T-cell (primary cell): ENCODE data around the gene SHLD2. TPM values are rescaled to one million over a fixed set of nuclear protein-coding genes. Genes with fewer than 3 reads are reported as not detected.
"Not testable (repeated sequence)": the region's sequence is repeated elsewhere in the genome, so short reads cannot be mapped to it uniquely, and the experiment has no call there.

ENCODE experiments used
- ATAC-seq, 4 experiments: fragments of 200-7000 bp in 3 of 4; fragments of 150-1000 bp in 1 of 4; cut with Tn5 transposase; replicated peaks in 1 of 4; 1 replicate in 3 of 4; 2 replicates in 1 of 4; pipeline ENCODE4 v1.10.0; 2021; ENCODE audit warnings: moderate library complexity in 3 of 4, mild to moderate bottlenecking in 2 of 4, moderate number of reproducible peaks in 1 of 4
- CTCF ChIA-PET, 2 donors: fragments of 300-600 bp; sonication (Branson Sonifier 250); formaldehyde crosslinking; loops; one replicate each; lab custom pipeline; 2022; ENCODE audit warnings: antibody characterized with exemption in 2 of 2; lab: Charles Lee
- POLR2A ChIA-PET, 2 donors: fragments of 300-600 bp; sonication (Branson Sonifier 250); formaldehyde crosslinking; loops; one replicate each; lab custom pipeline; 2022; ENCODE audit warnings: antibody characterized with exemption in 2 of 2; lab: Charles Lee
- DNase-seq, 35 experiments: peaks; one replicate each; pipeline versions ENCODE4 v3.0.0 to v3.0.0-alpha.2; 2013 to 2023
- H3K27ac ChIP-seq: one replicate; pipeline ENCODE4 v1.5.1; 2013; ENCODE audit warnings: low read length
- H3K27me3 ChIP-seq, 2 experiments: replicated peaks in 1 of 2; 1 replicate in 1 of 2; 2 replicates in 1 of 2; pipeline versions ENCODE4 v1.6.1 to v1.7.0; 2013; ENCODE audit warnings: low read length in 1 of 2, mixed read lengths in 1 of 2; ENCODE audit not compliant: control insufficient read depth in 2 of 2, insufficient read depth in 2 of 2; ENCODE audit errors: extremely low read depth in 1 of 2
- H3K36me3 ChIP-seq, 2 donors: 1 replicate in 1 of 2; 2 replicates in 1 of 2; pipeline versions ENCODE4 v1.6.1 to v1.7.0; 2013; ENCODE audit warnings: low read length in 1 of 2; ENCODE audit not compliant: control insufficient read depth in 2 of 2, insufficient read depth in 1 of 2; ENCODE audit errors: extremely low read depth in 1 of 2
- H3K4me1 ChIP-seq, 2 experiments: 1 replicate in 1 of 2; 2 replicates in 1 of 2; pipeline versions ENCODE4 v1.6.1 to v1.7.0; 2013; ENCODE audit warnings: low read length in 2 of 2, mixed read lengths in 1 of 2; ENCODE audit not compliant: insufficient read depth in 2 of 2, control insufficient read depth in 1 of 2; ENCODE audit errors: extremely low read depth in 1 of 2
- H3K4me3 ChIP-seq, 2 donors: 1 replicate in 1 of 2; 2 replicates in 1 of 2; pipeline versions ENCODE4 v1.5.1 to v1.7.0; 2013; ENCODE audit warnings: mild to moderate bottlenecking in 2 of 2, low read length in 1 of 2, moderate library complexity in 1 of 2; ENCODE audit not compliant: control insufficient read depth in 1 of 2; ENCODE audit errors: extremely low read depth in 1 of 2
- H3K9me3 ChIP-seq: 2 replicates; pipeline ENCODE4 v1.7.0; 2013
- H3K27ac Mint-ChIP-seq, 2 donors: one replicate each; pipeline ENCODE4 v1.8.0; 2020 to 2021; ENCODE audit warnings: mild to moderate bottlenecking in 2 of 2, mixed read lengths in 2 of 2
- H3K27me3 Mint-ChIP-seq, 2 donors: one replicate each; pipeline ENCODE4 v1.8.0; 2021 to 2022; ENCODE audit warnings: mixed read lengths in 2 of 2
- H3K36me3 Mint-ChIP-seq: one replicate; pipeline ENCODE4 v1.8.0; 2021; ENCODE audit warnings: mixed read lengths
- H3K4me1 Mint-ChIP-seq, 3 donors: one replicate each; pipeline ENCODE4 v1.8.0; 2020 to 2022; ENCODE audit warnings: mixed read lengths in 3 of 3, mild to moderate bottlenecking in 1 of 3
- H3K4me3 Mint-ChIP-seq, 3 donors: one replicate each; pipeline ENCODE4 v1.8.0; 2020 to 2022; ENCODE audit warnings: mild to moderate bottlenecking in 3 of 3, mixed read lengths in 3 of 3, moderate library complexity in 3 of 3
- H3K9me3 Mint-ChIP-seq, 3 donors: one replicate each; pipeline ENCODE4 v1.8.0; 2020 to 2022; ENCODE audit warnings: mixed read lengths in 3 of 3
- WGBS: methylation state at CpG from one replicate; pipeline ENCODE4 v1.1.5; 2013; ENCODE audit warnings: missing lambda C conversion rate; ENCODE audit not compliant: insufficient coverage; 5-methylcytosine and 5-hydroxymethylcytosine counted together
- total RNA-seq, 35 experiments: library from RNA in 6 of 35; stranded (reverse) in 6 of 35; fragments of 120-200 nt in 1 of 35; gene quantifications; one replicate each; pipeline versions ENCODE4 v1.2.1 to v1.2.4 and lab custom pipeline; 2013 to 2026

SHLD2 gene
- total RNA-seq, 5 donors from 2014 or later (not counting 1 experiment from before 2014, with no cell fraction given): 20.9 to 29.3 (median 22.1) TPM

- H3K4me1 ChIP-seq, H3K9me3 Mint-ChIP-seq, H3K4me3 ChIP-seq, H3K4me3 Mint-ChIP-seq, H3K27me3 Mint-ChIP-seq, H3K9me3 ChIP-seq, ATAC-seq, H3K27ac ChIP-seq, H3K27me3 ChIP-seq, DNase-seq, CTCF ChIA-PET, H3K27ac Mint-ChIP-seq: not testable (repeated sequence)
- peaks cover 0 to 36% of the 10 kb centered on the region in 2 donors for H3K36me3 ChIP-seq
- H3K36me3 Mint-ChIP-seq: peaks cover 51% of the 10 kb centered on the region
- POLR2A ChIA-PET: interaction anchor here in 1 of 2 donors (0.7 kb wide), 1 partner anchor 1220 kb away, joined by 6 read pairs; no protein-coding TSS in a partner anchor
- peaks cover 10 to 22% (median 11%) of the 10 kb centered on the region in 3 donors for H3K4me1 Mint-ChIP-seq
- WGBS: 88% methylated on average over 6 of the region's 8 CpGs
Measured at GRCh38 chr10:87104727-87105126, 9.7 kb downstream of the SHLD2 start.

DNA sequence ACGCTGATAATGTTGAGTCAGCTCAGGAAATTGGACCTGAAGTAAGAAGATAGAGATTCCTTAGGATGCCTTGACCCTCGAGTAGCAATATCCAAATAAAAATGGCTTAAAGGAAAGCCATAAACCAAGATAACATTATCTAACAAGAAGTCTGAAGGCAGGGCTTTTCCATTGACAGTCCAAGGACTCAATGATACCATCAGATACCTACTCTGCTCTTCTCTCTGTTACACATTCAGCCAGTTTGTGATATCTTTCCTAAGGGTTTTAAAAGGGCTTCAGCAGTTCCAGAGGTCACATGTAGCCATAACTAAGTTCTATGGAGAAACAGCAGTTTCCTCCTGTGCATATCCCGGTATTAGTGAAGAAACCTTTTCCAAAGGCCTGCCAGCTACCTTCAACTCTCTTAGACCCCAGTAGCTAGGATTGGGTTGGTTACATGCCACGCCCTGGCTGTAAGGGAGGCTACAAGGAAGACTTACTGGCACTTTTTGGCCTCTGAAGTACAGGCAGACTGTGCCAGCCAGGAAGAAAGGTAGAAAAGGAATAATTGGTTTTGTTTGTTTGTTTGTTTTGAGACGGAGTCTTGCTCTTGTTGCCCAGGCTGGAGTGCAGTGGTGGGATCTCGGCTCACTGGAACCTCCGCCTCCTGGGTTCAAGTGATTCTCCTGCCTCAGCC is 10.6 kb downstream of the SHLD2 start:
- no peaks in the 10 kb centered on the region for H3K9me3 ChIP-seq
- no peak overlapping the region for H3K27ac ChIP-seq
- no peaks in the 10 kb centered on the region for H3K27me3 ChIP-seq
- no peak for ATAC-seq
- peaks cover 0 to 37% of the 10 kb centered on the region in 2 donors for H3K36me3 ChIP-seq
- H3K4me3 ChIP-seq: no peak overlapping the region
- peaks cover 54% of the 10 kb centered on the region for H3K36me3 Mint-ChIP-seq
- no peak overlapping the region for H3K27ac Mint-ChIP-seq
- WGBS: 100% methylated on average over 1 of the region's 7 CpGs
- H3K4me3 Mint-ChIP-seq: no peak overlapping the region
- no peaks in the 10 kb centered on the region for H3K9me3 Mint-ChIP-seq
- no peak for DNase-seq
- peaks cover 9 to 19% (median 11%) of the 10 kb centered on the region in 3 donors for H3K4me1 Mint-ChIP-seq
- H3K27me3 Mint-ChIP-seq: no peaks in the 10 kb centered on the region
- CTCF ChIA-PET: no interaction called here
- no peaks in the 10 kb centered on the region for H3K4me1 ChIP-seq
- POLR2A ChIA-PET: no interaction called here

GRCh38 chr10:87118122-87118521 is 23.1 kb downstream of the SHLD2 start:
- not testable (repeated sequence) for ATAC-seq

GRCh38 chr10:87119029-87119428 is 24.0 kb downstream of the SHLD2 start:
- H3K4me1 ChIP-seq, H3K9me3 ChIP-seq, CTCF ChIA-PET, H3K27ac Mint-ChIP-seq, H3K4me3 ChIP-seq, H3K27me3 Mint-ChIP-seq, H3K36me3 ChIP-seq, POLR2A ChIA-PET, H3K9me3 Mint-ChIP-seq, H3K4me3 Mint-ChIP-seq, ATAC-seq, H3K27ac ChIP-seq, H3K27me3 ChIP-seq, DNase-seq: not testable (repeated sequence)
- H3K36me3 Mint-ChIP-seq: peaks cover 30% of the 10 kb centered on the region
- WGBS: no CpG with 5 or more reads among the region's 1 CpG
- H3K4me1 Mint-ChIP-seq: peaks cover 5 to 17% (median 9%) of the 10 kb centered on the region in 3 donors

More at GRCh38 chr10:87118122-87118521, 23.1 kb downstream of the SHLD2 start:
- H3K9me3 ChIP-seq, POLR2A ChIA-PET, H3K4me3 ChIP-seq, H3K27ac ChIP-seq, H3K27me3 ChIP-seq, H3K27ac Mint-ChIP-seq, H3K4me3 Mint-ChIP-seq, H3K36me3 ChIP-seq, H3K27me3 Mint-ChIP-seq, DNase-seq, CTCF ChIA-PET, H3K4me1 ChIP-seq, H3K9me3 Mint-ChIP-seq: not testable (repeated sequence)
- H3K4me1 Mint-ChIP-seq: peaks cover 5 to 14% (median 9%) of the 10 kb centered on the region in 3 donors
- WGBS: no CpG with 5 or more reads among the region's 1 CpG
- H3K36me3 Mint-ChIP-seq: peaks cover 28% of the 10 kb centered on the region

DNA sequence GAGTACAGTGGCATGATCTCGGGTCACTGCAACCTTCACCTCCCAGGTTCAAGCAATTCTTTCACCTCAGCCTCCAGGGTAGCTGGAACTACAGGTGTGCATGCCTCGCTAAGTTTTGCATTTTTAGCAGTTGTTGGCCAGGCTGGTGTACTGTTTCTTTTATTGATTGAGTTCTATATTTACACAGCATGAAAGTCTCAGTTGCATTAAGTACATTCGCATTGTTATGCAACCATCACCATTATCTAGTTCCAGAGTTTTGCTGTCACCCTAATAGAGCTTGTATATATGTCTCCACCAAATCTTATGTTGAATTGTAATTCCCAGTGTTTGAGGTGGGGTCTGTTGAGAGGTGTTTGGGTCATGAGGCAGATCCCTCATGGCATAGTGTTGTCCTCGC is 28.3 kb downstream of the SHLD2 start:
- ATAC-seq, H3K36me3 ChIP-seq, H3K4me1 Mint-ChIP-seq, POLR2A ChIA-PET, H3K9me3 Mint-ChIP-seq, H3K27me3 ChIP-seq, H3K4me3 ChIP-seq, H3K27ac ChIP-seq, CTCF ChIA-PET, H3K27ac Mint-ChIP-seq, H3K9me3 ChIP-seq, DNase-seq, H3K27me3 Mint-ChIP-seq, H3K4me1 ChIP-seq, H3K4me3 Mint-ChIP-seq: not testable (repeated sequence)
- peaks cover 16% of the 10 kb centered on the region for H3K36me3 Mint-ChIP-seq
- WGBS: no CpG with 5 or more reads among the region's 4 CpGs

DNA sequence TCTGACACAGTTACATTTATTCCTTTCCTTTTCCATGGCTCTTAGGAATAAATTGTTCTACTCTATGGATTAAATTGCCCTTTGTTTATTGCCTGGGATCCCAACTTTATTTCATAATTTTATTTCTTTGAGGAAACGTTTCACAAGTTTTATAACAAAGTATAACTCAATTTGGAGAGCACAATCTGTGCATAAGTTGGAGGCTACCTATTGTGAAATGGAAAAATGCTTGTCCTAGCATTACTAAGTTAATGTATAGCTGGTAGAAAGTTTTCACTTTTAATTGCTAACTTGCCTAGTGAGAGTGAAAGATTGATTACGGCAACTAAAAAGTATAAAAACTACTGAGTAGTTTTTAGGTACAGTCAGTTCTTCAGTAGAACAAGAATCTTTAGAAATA is 32.0 kb downstream of the SHLD2 start:
- H3K4me1 Mint-ChIP-seq, CTCF ChIA-PET, H3K4me1 ChIP-seq, H3K27me3 Mint-ChIP-seq, H3K4me3 ChIP-seq, ATAC-seq, POLR2A ChIA-PET, DNase-seq, H3K4me3 Mint-ChIP-seq, H3K9me3 ChIP-seq, H3K27me3 ChIP-seq, H3K27ac Mint-ChIP-seq, H3K27ac ChIP-seq, H3K9me3 Mint-ChIP-seq, H3K36me3 ChIP-seq: not testable (repeated sequence)
- H3K36me3 Mint-ChIP-seq: peaks cover 26% of the 10 kb centered on the region
- WGBS: no CpG with 5 or more reads among the region's 2 CpGs
